GM12892 (cell line): Measurements from ENCODE around the gene LYPD6.

ENCODE experiments used
- POLR2A ChIP-seq: IDR thresholded peaks from 2 replicates; pipeline ENCODE4 v1.6.1; 2011; ENCODE audit warnings: low read depth, low read length, control low read depth
- POLR2AphosphoS5 ChIP-seq: IDR thresholded peaks from 2 replicates; pipeline ENCODE4 v1.6.1; 2011; ENCODE audit warnings: low read depth, low read length, control low read depth
- TAF1 ChIP-seq: IDR thresholded peaks from 2 replicates; pipeline ENCODE4 v1.6.1; 2011; ENCODE audit warnings: low read depth, mild to moderate bottlenecking, control low read depth, low read length, borderline replicate concordance

GRCh38 chr2:149355716-149356422 lies 25.5 kb downstream of the LYPD6 start:
- TF ChIP-seq TAF1 (no peak), POLR2AphosphoS5 (no peak), POLR2A (no peak)
